ENCODE results near the gene TRPC5OS. TPM values are rescaled to one million over a fixed set of nuclear protein-coding genes. Genes with fewer than 3 reads are reported as not detected.

TRPC5OS gene
- total and polyA plus RNA-seq, 2 of the 4 experiments (the other 2 are of a cell fraction): not detected

- H4K8ac ChIP-seq (ENCODE audit: low read depth in 2 of 2, low read length in 2 of 2): no peak overlapping the region
- no peak for DNase-seq
- H3K14ac ChIP-seq (replicated peaks; ENCODE audit: low read depth, low read length): no peak overlapping the region
- CTCF ChIA-PET: no interaction called here
- H3K4me3 ChIP-seq (ENCODE audit: insufficient read depth, low read depth, low read length): no peak overlapping the region
- H3K56ac ChIP-seq (ENCODE audit: extremely low read depth, insufficient read depth, low read length): no peak overlapping the region
- no peak overlapping the region for H3K4me2 ChIP-seq (ENCODE audit: low read depth, low read length)
- no peak for TF ChIP-seq ELK1 (IDR thresholded peaks at IDR 0.05; ENCODE audit: borderline replicate concordance, low read depth, low read length)
- no peak for TF ChIP-seq RCOR1 (IDR thresholded peaks at IDR 0.05; ENCODE audit: insufficient replicate concordance, low read length)
- TF ChIP-seq MAZ (IDR thresholded peaks at IDR 0.05; ENCODE audit: borderline replicate concordance, low read depth, low read length): no peak
- no peak for TF ChIP-seq RFX5 (IDR thresholded peaks at IDR 0.05; ENCODE audit: low read depth, low read length)
- no peak for TF ChIP-seq FOS (IDR thresholded peaks at IDR 0.05; ENCODE audit: low read depth, low read length)
- TF ChIP-seq RAD21 (IDR thresholded peaks at IDR 0.05; ENCODE audit: low read length): no peak
- no peak for TF ChIP-seq MAFK (IDR thresholded peaks at IDR 0.05; ENCODE audit: low read depth, low read length)
- no peak for TF ChIP-seq USF2 (IDR thresholded peaks at IDR 0.05; ENCODE audit: low read depth, low read length)
- no peak for TF ChIP-seq CTCF (conservative IDR thresholded peaks at IDR 0.05; ENCODE audit: low read depth, low read length)
- no peak for TF ChIP-seq BHLHE40 (IDR thresholded peaks at IDR 0.05; ENCODE audit: low read depth, low read length)
- TF ChIP-seq SMC3 (IDR thresholded peaks at IDR 0.05; ENCODE audit: low read depth, low read length): no peak
- TF ChIP-seq MXI1 (IDR thresholded peaks at IDR 0.05; ENCODE audit: borderline replicate concordance, low read depth, low read length): no peak
- TF ChIP-seq CHD1 (IDR thresholded peaks at IDR 0.05; ENCODE audit: low read depth, low read length): no peak
- ATAC-seq (ENCODE audit: low read depth): no peak
- H4K91ac ChIP-seq (ENCODE audit: insufficient read depth, low read depth, low read length): no peak overlapping the region
- no peak overlapping the region for H2AFZ ChIP-seq (replicated peaks; ENCODE audit: low read length, poor library complexity)
- no peak overlapping the region for H2BK5ac ChIP-seq (ENCODE audit: low read depth, low read length, poor library complexity, severe bottlenecking)
- H2AK5ac ChIP-seq (ENCODE audit: low read depth, low read length): no peak overlapping the region
- WGBS, 2 experiments (ENCODE audit: extremely low coverage in 2 of 2, insufficient read length in 1 of 2): no CpG with 5 or more reads among the region's 5 CpGs
- no peaks in the 10 kb centered on the region for H3K79me1 ChIP-seq (ENCODE audit: low read depth in 1 of 2, low read length in 2 of 2)
- no peaks in the 10 kb centered on the region for H3K36me3 ChIP-seq (ENCODE audit: control insufficient read depth, insufficient read depth, low read length)
- no peak overlapping the region for H3K23ac ChIP-seq (ENCODE audit: low read depth, low read length)
- no peaks in the 10 kb centered on the region for H4K20me1 ChIP-seq (ENCODE audit: insufficient read depth, low read length)
- H2BK20ac ChIP-seq (ENCODE audit: low read depth, low read length): no peak overlapping the region
- no peak overlapping the region for H2AK9ac ChIP-seq (replicated peaks; ENCODE audit: low read depth, low read length, poor library complexity)
- H3K27ac ChIP-seq (ENCODE audit: insufficient read depth, low read length): no peak overlapping the region
- no peak overlapping the region for H3K18ac ChIP-seq (ENCODE audit: low read depth, low read length)
- POLR2A ChIA-PET (ENCODE audit: unreplicated experiment): no interaction called here
- BruUV-seq (replicated peaks): no TSS peak
- H4K5ac ChIP-seq (ENCODE audit: low read depth, low read length): no peak overlapping the region
- H2BK120ac ChIP-seq (ENCODE audit: low read depth, low read length): no peak overlapping the region
- H3K27me3 ChIP-seq (ENCODE audit: control insufficient read depth, insufficient read depth, low read length): peaks cover 2% of the 10 kb centered on the region
- H3K9me1 ChIP-seq (ENCODE audit: insufficient read depth, low read length): no peaks in the 10 kb centered on the region
- no peaks in the 10 kb centered on the region for H3K9me3 ChIP-seq (ENCODE audit: control insufficient read depth, insufficient read depth, low read length)
- no peak overlapping the region for H2BK15ac ChIP-seq (ENCODE audit: low read depth, low read length)
- intact Hi-C loops (cut with micrococcal nuclease): no loop called here
- H3K4me1 ChIP-seq (ENCODE audit: control insufficient read depth, insufficient read depth, low read length): no peaks in the 10 kb centered on the region
- in situ Hi-C loops (cut with MboI; ENCODE audit: low sequenced_read_pairs): no loop called here
- dilution Hi-C loops (cut with HindIII; ENCODE audit: low sequenced_read_pairs, unreplicated experiment): no loop called here
- H3K9ac ChIP-seq (ENCODE audit: low read depth, low read length): no peak overlapping the region
- H3K4ac ChIP-seq (ENCODE audit: low read depth, low read length): no peak overlapping the region
Observed at GRCh38 chrX:111848541-111848940, 27.4 kb upstream of the TRPC5OS start.
